OCI-LY1 (cell line): Measurements from ENCODE around the gene ATG9B.

Source experiments
- CTCF ChIP-seq: fragments of 200-600 bp; sonication (generic), shearing (Covaris generic); IDR thresholded peaks from 2 replicates; pipeline ENCODE4 v1.5.1; 2017; ENCODE audit warnings: mild to moderate bottlenecking, antibody characterized with exemption, low read length, moderate library complexity, mixed read lengths
- EZH2 ChIP-seq: fragments of 200-600 bp; sonication (generic), shearing (Covaris generic); IDR thresholded peaks from 2 replicates; pipeline ENCODE4 v1.8.0; 2017; ENCODE audit warnings: borderline replicate concordance, mixed run types, mild to moderate bottlenecking, antibody characterized with exemption, low read length, moderate library complexity, mixed read lengths

GRCh38 chr7:150992833-150993302 is 31.4 kb downstream of the ATG9B start:
- TF ChIP-seq CTCF (no peak), EZH2 (no peak)
